H1 (cell line): Measurements from ENCODE around the gene MBNL3.

ENCODE experiments used
- BACH1 ChIP-seq: IDR thresholded peaks from 2 replicates; pipeline ENCODE4 v1.6.1; 2012; ENCODE audit warnings: low read length, improper control_type of control experiment
- CTCF ChIP-seq, 3 experiments: IDR thresholded peaks; 1 replicate in 2 of 3; 2 replicates in 1 of 3; pipeline versions ENCODE4 v1.5.1 to v1.6.1; 2011; ENCODE audit warnings: low read length in 3 of 3, mild to moderate bottlenecking in 3 of 3, inconsistent platforms in 2 of 3, low read depth in 1 of 3, moderate library complexity in 1 of 3; ENCODE audit not compliant: insufficient read depth in 1 of 3; ENCODE audit errors: control extremely low read depth in 1 of 3
- EP300 ChIP-seq, 2 experiments: IDR thresholded peaks; 1 replicate in 1 of 2; 2 replicates in 1 of 2; pipeline ENCODE4 v1.6.1; 2011 to 2012; ENCODE audit warnings: low read depth in 2 of 2, low read length in 2 of 2, mild to moderate bottlenecking in 2 of 2, borderline replicate concordance in 1 of 2, inconsistent platforms in 1 of 2, moderate library complexity in 1 of 2
- JUN ChIP-seq: IDR thresholded peaks from 2 replicates; pipeline ENCODE4 v1.6.1; 2011; ENCODE audit warnings: low read depth, mild to moderate bottlenecking, improper control_type of control experiment, low read length
- KDM1A ChIP-seq: fragments of 200-600, 300-600 bp; sonication (generic); IDR thresholded peaks from 2 replicates; pipeline ENCODE4 v1.7.1; 2016; ENCODE audit warnings: mild to moderate bottlenecking, low read length, borderline replicate concordance
- POLR2A ChIP-seq, 2 experiments: IDR thresholded peaks; 1 replicate in 1 of 2; 2 replicates in 1 of 2; pipeline ENCODE4 v1.6.1; 2011; ENCODE audit warnings: low read depth in 2 of 2, low read length in 2 of 2, mild to moderate bottlenecking in 2 of 2; ENCODE audit errors: control extremely low read depth in 1 of 2
- POLR2AphosphoS5 ChIP-seq: IDR thresholded peaks from 2 replicates; pipeline ENCODE4 v1.6.1; 2011; ENCODE audit warnings: low read depth, low read length
- RAD21 ChIP-seq, 2 experiments: IDR thresholded peaks in 1 of 2; conservative IDR thresholded peaks in 1 of 2; 2 replicates each; pipeline ENCODE4 v1.6.1; 2011; ENCODE audit warnings: low read depth in 2 of 2, low read length in 2 of 2, improper control_type of control experiment in 1 of 2, inconsistent platforms in 1 of 2, mild to moderate bottlenecking in 1 of 2, moderate library complexity in 1 of 2
- SIN3A ChIP-seq, 2 experiments: IDR thresholded peaks in 1 of 2; conservative IDR thresholded peaks in 1 of 2; 2 replicates each; pipeline ENCODE4 v1.6.1; 2011 to 2012; ENCODE audit warnings: low read length in 2 of 2, improper control_type of control experiment in 1 of 2, low read depth in 1 of 2, mild to moderate bottlenecking in 1 of 2
- SP1 ChIP-seq: IDR thresholded peaks from 2 replicates; pipeline ENCODE4 v1.6.1; 2011; ENCODE audit warnings: low read depth, low read length
- TEAD4 ChIP-seq: IDR thresholded peaks from 2 replicates; pipeline ENCODE4 v1.6.1; 2012; ENCODE audit warnings: low read depth, low read length, inconsistent platforms, mixed read lengths

GRCh38 chrX:132333351-132333750 is 155.5 kb downstream of the MBNL3 start:
- TF ChIP-seq KDM1A, result no peak
- TF ChIP-seq SP1, result no peak
- TF ChIP-seq CTCF (IDR thresholded peaks at IDR 0.05; ENCODE audit: control extremely low read depth in 1 of 3, insufficient read depth in 1 of 3, low read depth in 1 of 3, low read length in 3 of 3), result no peak
- no peak for TF ChIP-seq POLR2A (IDR thresholded peaks at IDR 0.05; ENCODE audit: control extremely low read depth in 1 of 2, low read depth in 2 of 2, low read length in 2 of 2)
- no peak for TF ChIP-seq RAD21 (IDR thresholded peaks at IDR 0.05 in 1 of 2, conservative IDR thresholded peaks at IDR 0.05 in 1 of 2; ENCODE audit: low read depth in 2 of 2, low read length in 2 of 2)
- no peak for TF ChIP-seq EP300 (IDR thresholded peaks at IDR 0.05; ENCODE audit: borderline replicate concordance in 1 of 2, low read depth in 2 of 2, low read length in 2 of 2)
- TF ChIP-seq POLR2AphosphoS5, result no peak
- no peak for TF ChIP-seq SIN3A (conservative IDR thresholded peaks at IDR 0.05 in 1 of 2, IDR thresholded peaks at IDR 0.05 in 1 of 2; ENCODE audit: low read depth in 1 of 2, low read length in 2 of 2)
- TF ChIP-seq JUN, result no peak
- no peak for TF ChIP-seq BACH1
- no peak for TF ChIP-seq TEAD4
